H9 (cell line): ENCODE results near the gene GM2A. TPM values are rescaled to one million over a fixed set of nuclear protein-coding genes. Genes with fewer than 3 reads are reported as not detected.

Source experiments
- DNase-seq: peaks from one replicate; pipeline ENCODE4 v3.0.0-alpha.2; 2017
- H2AFZ ChIP-seq: one replicate; pipeline ENCODE4 v1.6.1; 2013; ENCODE audit warnings: mild to moderate bottlenecking, low read length, control low read depth, moderate library complexity
- H2AK5ac ChIP-seq: 2 replicates; pipeline ENCODE4 v1.6.1; 2013; ENCODE audit warnings: low read length, control low read depth, mixed read lengths; ENCODE audit not compliant: insufficient read length
- H2BK120ac ChIP-seq: one replicate; pipeline ENCODE4 v1.6.1; 2013; ENCODE audit warnings: low read depth, mild to moderate bottlenecking, low read length, control low read depth, inconsistent platforms; ENCODE audit not compliant: poor library complexity, severe bottlenecking
- H2BK12ac ChIP-seq: 2 replicates; pipeline ENCODE4 v1.6.1; 2013; ENCODE audit warnings: low read length, control low read depth, mixed read lengths, low read depth; ENCODE audit not compliant: insufficient read length
- H2BK15ac ChIP-seq: 2 replicates; pipeline ENCODE4 v1.6.1; 2013; ENCODE audit warnings: low read depth, low read length, control low read depth
- H2BK20ac ChIP-seq: one replicate; pipeline ENCODE4 v1.6.1; 2013; ENCODE audit warnings: low read depth, mild to moderate bottlenecking, low read length, control low read depth, inconsistent platforms; ENCODE audit not compliant: poor library complexity, severe bottlenecking
- H2BK5ac ChIP-seq: 2 replicates; pipeline ENCODE4 v1.6.1; 2013; ENCODE audit warnings: low read length, control low read depth, mixed read lengths; ENCODE audit not compliant: insufficient read length
- H3K14ac ChIP-seq: 2 replicates; pipeline ENCODE4 v1.6.1; 2013; ENCODE audit warnings: low read length, control low read depth; ENCODE audit not compliant: insufficient read depth
- H3K18ac ChIP-seq: 2 replicates; pipeline ENCODE4 v1.6.1; 2013; ENCODE audit warnings: low read depth, mild to moderate bottlenecking, mixed read lengths, low read length, control low read depth; ENCODE audit not compliant: insufficient read length
- H3K23ac ChIP-seq: 2 replicates; pipeline ENCODE4 v1.6.1; 2013; ENCODE audit warnings: low read length, control low read depth, mixed read lengths, low read depth; ENCODE audit not compliant: insufficient read length
- H3K23me2 ChIP-seq: 2 replicates; pipeline ENCODE4 v1.6.1; 2013; ENCODE audit warnings: low read depth, mild to moderate bottlenecking, mixed read lengths, low read length, control low read depth; ENCODE audit not compliant: insufficient read length, poor library complexity, severe bottlenecking
- H3K27ac ChIP-seq: 2 replicates; pipeline ENCODE4 v1.5.1; 2013; ENCODE audit warnings: low read length, control low read depth, mixed read lengths, low read depth; ENCODE audit not compliant: insufficient read length
- H3K27me3 ChIP-seq: 2 replicates; pipeline ENCODE4 v1.6.1; 2013; ENCODE audit warnings: low read length, control low read depth, inconsistent platforms; ENCODE audit not compliant: insufficient read depth
- H3K4ac ChIP-seq: 2 replicates; pipeline ENCODE4 v1.6.1; 2013; ENCODE audit warnings: low read depth, mild to moderate bottlenecking, control low read depth, inconsistent platforms, low read length, moderate library complexity
- H3K4me1 ChIP-seq: 2 replicates; pipeline ENCODE4 v1.6.1; 2013; ENCODE audit warnings: low read length, control low read depth, inconsistent platforms; ENCODE audit not compliant: insufficient read depth
- H3K4me2 ChIP-seq: 2 replicates; pipeline ENCODE4 v1.6.1; 2013; ENCODE audit warnings: low read length, control low read depth, mixed read lengths; ENCODE audit not compliant: insufficient read length, insufficient read depth
- H3K56ac ChIP-seq: 2 replicates; pipeline ENCODE4 v1.6.1; 2013; ENCODE audit warnings: low read depth, mild to moderate bottlenecking, mixed read lengths, low read length, control low read depth; ENCODE audit not compliant: insufficient read length
- H3K79me1 ChIP-seq: 2 replicates; pipeline ENCODE4 v1.6.1; 2013; ENCODE audit warnings: low read depth, mild to moderate bottlenecking, moderate library complexity, low read length, control low read depth, inconsistent platforms; ENCODE audit not compliant: insufficient read depth, poor library complexity, severe bottlenecking
- H3K79me2 ChIP-seq: 2 replicates; pipeline ENCODE4 v1.6.1; 2013; ENCODE audit warnings: low read length, control low read depth, inconsistent platforms; ENCODE audit not compliant: insufficient read depth
- H3K9ac ChIP-seq: 2 replicates; pipeline ENCODE4 v1.6.1; 2013; ENCODE audit warnings: low read length, control low read depth, mixed read lengths; ENCODE audit not compliant: insufficient read length; ENCODE audit errors: extremely low read depth
- H3K9me3 ChIP-seq: one replicate; pipeline ENCODE4 v1.6.1; 2013; ENCODE audit warnings: low read depth, low read length, inconsistent platforms; ENCODE audit not compliant: control insufficient read depth
- H3T11ph ChIP-seq: one replicate; pipeline ENCODE4 v1.6.1; 2013; ENCODE audit warnings: mild to moderate bottlenecking, low read length, control low read depth, inconsistent platforms
- H4K20me1 ChIP-seq: one replicate; pipeline ENCODE4 v1.6.1; 2013; ENCODE audit not compliant: control insufficient read depth, insufficient read length, insufficient read depth
- H4K5ac ChIP-seq: 2 replicates; pipeline ENCODE4 v1.6.1; 2013; ENCODE audit warnings: low read depth, mild to moderate bottlenecking, mixed read lengths, low read length, control low read depth; ENCODE audit not compliant: insufficient read length
- H4K8ac ChIP-seq: replicated peaks from 2 replicates; pipeline ENCODE4 v1.6.1; 2013; ENCODE audit warnings: low read length, control low read depth, mixed read lengths, low read depth; ENCODE audit not compliant: insufficient read length
- H4K91ac ChIP-seq: 2 replicates; pipeline ENCODE4 v1.6.1; 2013; ENCODE audit warnings: low read depth, mild to moderate bottlenecking, moderate library complexity, mixed read lengths, low read length, control low read depth; ENCODE audit not compliant: insufficient read length
- H3K27ac Mint-ChIP-seq, 3 experiments: 2 replicates in 2 of 3; 3 replicates in 1 of 3; pipeline ENCODE4 v1.8.0; 2020 to 2021; ENCODE audit warnings: mixed read lengths in 3 of 3, mild to moderate bottlenecking in 1 of 3, moderate library complexity in 1 of 3
- H3K27me3 Mint-ChIP-seq: 2 replicates; pipeline ENCODE4 v1.8.0; 2021; ENCODE audit warnings: low read depth, mild to moderate bottlenecking, moderate library complexity, mixed read lengths
- H3K36me3 Mint-ChIP-seq, 3 experiments: 2 replicates in 2 of 3; 3 replicates in 1 of 3; pipeline ENCODE4 v1.8.0; 2020 to 2021; ENCODE audit warnings: low read depth in 3 of 3, mixed read lengths in 3 of 3; ENCODE audit not compliant: insufficient read depth in 1 of 3
- H3K4me1 Mint-ChIP-seq, 2 experiments: 2 replicates each; pipeline ENCODE4 v1.8.0; 2020; ENCODE audit warnings: mixed read lengths in 2 of 2
- H3K4me3 Mint-ChIP-seq, 2 experiments: 2 replicates in 1 of 2; 3 replicates in 1 of 2; pipeline ENCODE4 v1.8.0; 2020 to 2021; ENCODE audit warnings: mild to moderate bottlenecking in 2 of 2, mixed read lengths in 2 of 2, moderate library complexity in 1 of 2
- H3K9me3 Mint-ChIP-seq, 2 experiments: 2 replicates in 1 of 2; 3 replicates in 1 of 2; pipeline ENCODE4 v1.8.0; 2020; ENCODE audit warnings: mild to moderate bottlenecking in 2 of 2, mixed read lengths in 2 of 2, moderate library complexity in 1 of 2
- WGBS: extraction: QIAGEN DNeasy Blood & Tissue Kit; methylation state at CpG from one replicate; pipeline ENCODE4 v1.1.7; 2013; ENCODE audit warnings: missing lambda C conversion rate, low lambda C conversion rate, mixed read lengths; ENCODE audit not compliant: insufficient read length; ENCODE audit errors: extremely low coverage; 5-methylcytosine and 5-hydroxymethylcytosine counted together
- long read RNA-seq: library from polyadenylated mRNA; unstranded; transcript quantifications from one replicate; pipeline ENCODE4 v2.0.0, GENCODE V29; 2020
- total RNA-seq: library from RNA; stranded (reverse); gene quantifications from 2 replicates; pipeline ENCODE4 v1.2.1, GENCODE V29; 2021
- TF ChIP-seq, protein P1 (sequence below): fragments of 200-600 bp; sonication (generic); conservative IDR thresholded peaks from 3 replicates; pipeline ENCODE4 v1.8.0; 2021; ENCODE audit warnings: antibody characterized with exemption, mild to moderate bottlenecking

The GM2A gene
- 25.9 and 27.8 TPM in 2 replicates for total RNA-seq
- long read RNA-seq, transcript GM2A-201 (4 exons, 3,896 nt) = major isoform, 60 of 67 reads
- long read RNA-seq, partial matches to known transcripts = 5 of 67 reads
- long read RNA-seq, other reads (novel, unspliced or antisense) = 2 of 67 reads

DNA sequence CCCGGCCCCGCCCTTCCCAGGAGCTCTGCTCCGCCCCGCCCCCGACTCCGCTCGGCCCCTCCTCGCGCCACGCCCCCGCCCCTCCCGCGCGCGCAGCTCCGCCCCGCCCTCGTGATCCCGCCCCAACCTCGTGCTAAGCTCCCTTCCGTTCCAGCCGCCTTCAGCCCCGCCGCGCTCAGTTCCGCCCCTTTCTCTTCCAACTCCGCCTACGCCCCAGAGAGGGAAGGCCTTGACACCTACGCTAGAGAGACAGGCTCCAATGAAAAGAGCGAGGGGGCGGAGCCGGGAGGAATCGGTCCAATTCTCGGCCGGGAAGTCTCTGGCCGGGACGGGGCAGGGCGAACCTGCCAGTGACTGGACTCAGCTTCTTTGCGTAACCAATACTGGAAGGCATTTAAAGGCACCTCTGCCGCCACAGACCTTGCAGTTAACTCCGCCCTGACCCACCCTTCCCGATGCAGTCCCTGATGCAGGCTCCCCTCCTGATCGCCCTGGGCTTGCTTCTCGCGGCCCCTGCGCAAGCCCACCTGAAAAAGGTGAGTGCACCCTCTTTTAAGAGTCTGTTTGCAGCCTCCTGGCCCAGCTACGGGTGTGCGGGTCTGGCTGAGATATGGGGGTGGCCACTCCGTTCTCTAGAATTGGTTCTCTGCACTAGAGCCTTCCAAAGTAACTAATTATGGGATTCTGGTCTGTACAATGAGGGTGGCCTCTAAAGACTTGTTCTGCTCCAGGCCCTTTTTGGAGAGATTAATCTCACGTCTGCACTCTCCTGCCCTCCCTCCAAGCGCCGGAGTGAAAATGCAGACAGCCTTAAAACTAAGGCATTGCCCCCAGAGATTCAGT, at the start of gene GM2A:
GM2A (plus strand) TSS at position 424 of the 843 bp plus-strand sequence; CDS start at position 456, 32 bp downstream.
- H3T11ph ChIP-seq = no peak within 1 kb of the TSS
- peak within 1 kb of the TSS; percentile 82 for H3K4me2 ChIP-seq
- H4K91ac ChIP-seq = no peak within 1 kb of the TSS
- no peak within 1 kb of the TSS for H3K4ac ChIP-seq
- H3K14ac ChIP-seq = no peak within 1 kb of the TSS
- H3K79me2 ChIP-seq = no peaks in the 10 kb centered on the region; the same call in 1 of the 2 replicates
- no peak within 1 kb of the TSS for H2BK5ac ChIP-seq
- peaks cover 9% of the 10 kb centered on the region for H3K23me2 ChIP-seq
- peaks cover 3% of the 10 kb centered on the region; the same call in 1 of the 2 replicates for H3K4me1 ChIP-seq
- H2AFZ ChIP-seq = peak within 1 kb of the TSS; percentile 58
- no peaks in the 10 kb centered on the region for H3K9me3 Mint-ChIP-seq
- no peak within 1 kb of the TSS for H2BK120ac ChIP-seq
- H2BK15ac ChIP-seq = no peak within 1 kb of the TSS
- no peak within 1 kb of the TSS for H3K27ac ChIP-seq
- H2BK20ac ChIP-seq = no peak within 1 kb of the TSS
- no peak within 1 kb of the TSS for H4K8ac ChIP-seq
- H3K9ac ChIP-seq = peak within 1 kb of the TSS; percentile 65
- peaks cover 37 to 38% of the 10 kb centered on the region in 2 experiments for H3K4me1 Mint-ChIP-seq
- peak within 1 kb of the TSS; percentile 30 for H3K18ac ChIP-seq
- no peaks in the 10 kb centered on the region; a peak in 1 of 7 replicates for H3K36me3 Mint-ChIP-seq
- H2AK5ac ChIP-seq = no peak within 1 kb of the TSS
- TF ChIP-seq, protein P1, sequence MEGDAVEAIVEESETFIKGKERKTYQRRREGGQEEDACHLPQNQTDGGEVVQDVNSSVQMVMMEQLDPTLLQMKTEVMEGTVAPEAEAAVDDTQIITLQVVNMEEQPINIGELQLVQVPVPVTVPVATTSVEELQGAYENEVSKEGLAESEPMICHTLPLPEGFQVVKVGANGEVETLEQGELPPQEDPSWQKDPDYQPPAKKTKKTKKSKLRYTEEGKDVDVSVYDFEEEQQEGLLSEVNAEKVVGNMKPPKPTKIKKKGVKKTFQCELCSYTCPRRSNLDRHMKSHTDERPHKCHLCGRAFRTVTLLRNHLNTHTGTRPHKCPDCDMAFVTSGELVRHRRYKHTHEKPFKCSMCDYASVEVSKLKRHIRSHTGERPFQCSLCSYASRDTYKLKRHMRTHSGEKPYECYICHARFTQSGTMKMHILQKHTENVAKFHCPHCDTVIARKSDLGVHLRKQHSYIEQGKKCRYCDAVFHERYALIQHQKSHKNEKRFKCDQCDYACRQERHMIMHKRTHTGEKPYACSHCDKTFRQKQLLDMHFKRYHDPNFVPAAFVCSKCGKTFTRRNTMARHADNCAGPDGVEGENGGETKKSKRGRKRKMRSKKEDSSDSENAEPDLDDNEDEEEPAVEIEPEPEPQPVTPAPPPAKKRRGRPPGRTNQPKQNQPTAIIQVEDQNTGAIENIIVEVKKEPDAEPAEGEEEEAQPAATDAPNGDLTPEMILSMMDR = no peak
- H3K27ac Mint-ChIP-seq = peak within 1 kb of the TSS; percentile 73 to 95 (median 94)
- H3K9me3 ChIP-seq = no peaks in the 10 kb centered on the region
- no peaks in the 10 kb centered on the region for H3K27me3 ChIP-seq
- H3K79me1 ChIP-seq = no peaks in the 10 kb centered on the region
- H3K4me3 Mint-ChIP-seq = peak within 1 kb of the TSS; percentile 83 to 84
- H3K23ac ChIP-seq = no peak within 1 kb of the TSS
- H4K20me1 ChIP-seq = no peaks in the 10 kb centered on the region
- no peak within 1 kb of the TSS for H3K56ac ChIP-seq
- WGBS = no CpG with 5 or more reads among the region's 52 CpGs
- no peak within 1 kb of the TSS for H4K5ac ChIP-seq
- peak; percentile 100 for DNase-seq
- H3K27me3 Mint-ChIP-seq = no peaks in the 10 kb centered on the region
- H2BK12ac ChIP-seq = no peak within 1 kb of the TSS
